Occipital lobe (tissue), 2 donors: ENCODE measurements around the gene GMDS. TPM values are rescaled to one million over a fixed set of nuclear protein-coding genes. Genes with fewer than 3 reads are reported as not detected.
A peak's percentile ranks its signal among the peaks of the same experiment; 100 is the strongest.

Source experiments
- DNase-seq: peaks from one replicate; lab custom pipeline; 2025; lab: John Stamatoyannopoulos, UW
- total RNA-seq: library from RNA; depleted of rRNA; stranded (reverse); fragments of >200 nt; gene quantifications from one replicate; pipeline ENCODE4 v1.2.3, GENCODE V29; 2014

Gene GMDS
- 6.1 TPM for total RNA-seq

DNA sequence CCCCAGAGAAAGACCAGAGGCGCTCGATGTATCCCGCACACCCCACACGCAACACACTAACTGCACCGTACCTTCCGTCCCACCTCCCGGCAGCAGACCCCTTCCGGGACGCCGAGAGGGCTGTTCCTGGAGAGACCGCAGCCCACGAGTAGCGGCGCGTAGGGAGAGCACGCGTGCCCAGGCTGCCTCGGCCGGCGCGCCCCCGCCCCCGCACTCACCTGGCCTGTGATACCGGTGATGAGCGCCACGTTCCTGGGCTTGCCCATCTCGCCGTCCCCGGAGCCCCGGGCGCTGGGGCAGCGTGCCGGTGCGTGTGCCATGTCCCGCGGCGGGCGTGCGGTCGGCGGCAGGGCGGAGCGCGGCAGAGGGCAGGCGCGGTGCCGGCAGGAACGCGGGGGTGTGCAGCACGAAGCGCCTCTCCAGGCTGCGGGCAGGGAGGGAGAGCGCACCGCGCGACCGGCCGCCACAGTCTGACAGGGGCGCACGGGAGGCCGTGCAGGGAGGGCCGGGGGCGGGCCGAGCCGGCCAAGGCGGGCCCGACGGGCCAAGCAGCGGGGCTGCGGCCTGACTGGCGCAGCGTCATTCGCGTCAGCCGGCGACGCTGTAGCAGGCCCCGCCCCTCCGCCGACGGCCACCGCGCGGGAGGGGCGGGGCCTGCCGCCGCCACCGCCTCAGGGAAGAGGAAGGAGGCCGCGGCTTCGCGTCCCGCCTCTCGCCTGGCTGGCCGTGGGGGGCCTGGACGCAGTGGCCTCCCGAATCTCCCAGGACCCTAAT is at the start of gene GMDS:
GMDS (minus strand) TSS at position 503 of the 774 bp plus-strand sequence.
- peak; percentile 84 for DNase-seq

DNA sequence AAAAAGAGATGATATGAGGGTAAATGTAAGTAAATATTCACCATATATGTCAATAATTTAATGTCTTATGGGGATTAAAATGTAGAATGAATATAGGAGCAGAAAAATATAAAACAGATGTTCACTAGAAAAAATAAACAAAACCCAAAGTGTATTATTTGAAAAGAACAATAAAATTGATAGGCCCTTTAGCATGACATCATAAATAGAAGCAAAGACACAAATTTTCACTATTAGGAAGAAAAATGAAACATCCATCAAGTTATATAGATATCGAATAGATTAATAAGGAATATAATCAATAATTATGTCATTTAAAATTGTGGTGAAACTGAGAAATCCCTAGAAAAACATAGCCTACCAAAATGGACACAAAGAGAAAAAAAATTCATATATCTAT is 40.1 kb upstream of the GMDS start:
- no peak for DNase-seq

DNA sequence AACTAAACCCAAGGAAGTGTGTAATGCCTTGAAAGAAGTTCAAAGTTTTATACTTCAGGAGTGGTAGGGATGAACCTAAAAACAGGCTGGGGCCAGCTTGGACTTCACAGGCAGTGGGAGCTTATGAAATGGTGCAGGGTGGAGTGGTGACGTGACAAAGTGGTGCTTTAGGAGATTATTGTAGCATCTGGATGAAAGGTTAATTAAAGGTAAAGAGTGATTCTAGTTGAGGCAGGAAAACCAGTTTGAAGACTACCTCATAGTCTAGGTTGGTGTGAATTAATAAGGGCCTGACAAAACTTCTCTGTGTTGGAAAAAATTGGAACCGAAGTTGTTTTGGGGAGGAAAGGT is 30.5 kb upstream of the GMDS start:
- no peak for DNase-seq

- DNase-seq: no peak
Observed at GRCh38 chr6:2274981-2275891, 29.8 kb upstream of the GMDS start.

- DNase-seq: no peak
Observed at GRCh38 chr6:2272696-2273095, 27.3 kb upstream of the GMDS start.

GRCh38 chr6:2270054-2270453 is 24.6 kb upstream of the GMDS start:
- DNase-seq: no peak

DNA sequence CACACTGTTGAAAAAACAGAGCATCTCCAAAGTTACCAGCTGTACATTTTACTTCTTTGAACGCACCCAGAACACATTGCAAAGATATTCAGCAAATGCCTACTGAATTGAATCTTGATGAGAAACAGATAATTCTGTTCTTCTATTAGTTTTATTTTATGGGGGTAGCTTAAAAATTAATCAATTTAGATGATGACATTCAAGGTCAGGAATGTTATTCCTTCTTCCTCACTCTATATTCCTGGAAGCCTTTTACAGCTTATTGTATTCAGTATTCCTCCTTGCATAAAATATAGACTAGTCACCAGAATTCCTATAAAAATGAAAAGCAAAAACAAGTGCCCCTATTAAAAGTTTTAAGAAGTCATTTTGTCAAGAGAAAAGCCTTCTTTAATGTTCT is 21.4 kb upstream of the GMDS start:
- DNase-seq: no peak

DNA sequence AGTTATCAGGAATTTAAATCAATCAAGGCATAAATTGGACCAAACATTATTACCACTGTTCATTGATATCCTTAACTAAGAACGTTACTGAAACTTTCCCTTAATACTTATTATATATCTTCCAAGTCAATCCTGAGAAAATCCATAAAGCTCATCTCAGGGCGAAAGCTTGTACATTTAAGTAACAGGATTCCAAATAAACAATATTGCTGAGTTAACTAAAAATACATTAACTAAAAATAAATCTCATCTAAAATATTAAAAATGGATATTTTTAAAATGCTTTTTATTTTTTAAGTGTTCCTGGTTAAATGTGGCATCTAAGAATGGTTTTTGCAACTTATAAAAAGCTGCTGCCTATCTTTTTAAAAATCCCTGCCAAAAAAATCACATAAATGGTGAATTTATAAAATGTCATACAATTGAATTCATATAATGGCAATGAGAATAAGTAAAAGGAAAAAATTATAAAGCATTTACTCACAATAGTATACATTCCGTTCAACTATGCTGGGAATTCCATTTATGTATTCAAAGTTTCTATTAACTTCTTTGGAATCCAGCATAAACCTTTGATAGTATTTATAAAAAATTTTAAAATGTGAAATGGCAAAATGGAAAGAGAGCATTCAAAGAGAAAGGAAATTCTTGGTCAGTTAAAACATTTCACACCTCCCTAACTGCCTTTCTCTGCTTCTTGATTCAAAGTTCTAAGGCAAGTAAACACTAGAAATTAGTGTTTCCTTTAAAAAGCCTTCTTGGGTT is 20.8 kb upstream of the GMDS start:
- DNase-seq: no peak

DNA sequence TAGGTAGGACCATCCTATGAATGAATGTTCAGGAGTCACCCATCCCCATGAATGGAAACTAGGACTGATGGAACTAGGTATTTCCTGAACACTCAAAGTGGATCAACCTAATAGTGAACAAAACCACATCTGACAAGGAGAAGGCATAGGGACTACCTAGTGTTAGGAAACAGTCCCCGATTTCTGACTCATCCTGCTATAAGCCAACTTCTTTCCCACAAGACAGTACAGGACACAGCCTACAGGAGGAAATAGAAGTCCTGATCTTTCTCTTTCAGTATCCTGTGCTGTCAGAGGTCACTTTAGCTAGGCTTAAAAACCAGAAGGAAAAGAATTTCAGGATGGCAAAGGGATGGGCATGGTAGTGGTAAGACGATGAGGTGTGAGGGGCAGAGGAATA is 19.5 kb upstream of the GMDS start:
- DNase-seq: no peak

- no peak for DNase-seq
Observed at GRCh38 chr6:2263896-2264295, 18.5 kb upstream of the GMDS start.

- DNase-seq: no peak
Observed at GRCh38 chr6:2259574-2259973, 14.2 kb upstream of the GMDS start.

GRCh38 chr6:2259002-2259494 is 13.6 kb upstream of the GMDS start:
- DNase-seq: no peak

- DNase-seq: no peak
Observed at GRCh38 chr6:2258112-2258511, 12.7 kb upstream of the GMDS start.

GRCh38 chr6:2257363-2257762 is 12.0 kb upstream of the GMDS start:
- no peak for DNase-seq

DNA sequence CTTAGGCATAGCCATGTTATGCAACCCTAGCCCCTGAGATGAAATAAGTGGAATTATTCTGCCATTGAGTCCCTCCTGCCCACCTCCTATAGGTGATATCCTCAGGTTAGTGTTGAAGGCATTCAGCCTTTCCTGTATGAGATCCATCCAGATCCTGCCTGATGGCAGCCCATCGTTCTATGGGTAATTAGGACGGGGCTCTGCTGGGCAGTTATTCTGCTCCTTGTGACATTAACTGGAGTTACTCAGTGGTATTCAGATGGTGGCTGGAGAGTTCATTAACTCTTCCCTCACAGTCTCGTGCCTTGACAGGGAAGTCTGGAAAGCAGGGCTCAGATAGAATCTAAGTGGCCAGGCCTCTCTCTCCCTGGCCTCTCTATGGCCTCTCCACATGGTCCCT is 9.3 kb upstream of the GMDS start:
- DNase-seq: no peak

GRCh38 chr6:2249126-2249525 is 3.7 kb upstream of the GMDS start:
- no peak for DNase-seq

- no peak for DNase-seq
Observed at GRCh38 chr6:2247664-2248063, 2.3 kb upstream of the GMDS start.

DNA sequence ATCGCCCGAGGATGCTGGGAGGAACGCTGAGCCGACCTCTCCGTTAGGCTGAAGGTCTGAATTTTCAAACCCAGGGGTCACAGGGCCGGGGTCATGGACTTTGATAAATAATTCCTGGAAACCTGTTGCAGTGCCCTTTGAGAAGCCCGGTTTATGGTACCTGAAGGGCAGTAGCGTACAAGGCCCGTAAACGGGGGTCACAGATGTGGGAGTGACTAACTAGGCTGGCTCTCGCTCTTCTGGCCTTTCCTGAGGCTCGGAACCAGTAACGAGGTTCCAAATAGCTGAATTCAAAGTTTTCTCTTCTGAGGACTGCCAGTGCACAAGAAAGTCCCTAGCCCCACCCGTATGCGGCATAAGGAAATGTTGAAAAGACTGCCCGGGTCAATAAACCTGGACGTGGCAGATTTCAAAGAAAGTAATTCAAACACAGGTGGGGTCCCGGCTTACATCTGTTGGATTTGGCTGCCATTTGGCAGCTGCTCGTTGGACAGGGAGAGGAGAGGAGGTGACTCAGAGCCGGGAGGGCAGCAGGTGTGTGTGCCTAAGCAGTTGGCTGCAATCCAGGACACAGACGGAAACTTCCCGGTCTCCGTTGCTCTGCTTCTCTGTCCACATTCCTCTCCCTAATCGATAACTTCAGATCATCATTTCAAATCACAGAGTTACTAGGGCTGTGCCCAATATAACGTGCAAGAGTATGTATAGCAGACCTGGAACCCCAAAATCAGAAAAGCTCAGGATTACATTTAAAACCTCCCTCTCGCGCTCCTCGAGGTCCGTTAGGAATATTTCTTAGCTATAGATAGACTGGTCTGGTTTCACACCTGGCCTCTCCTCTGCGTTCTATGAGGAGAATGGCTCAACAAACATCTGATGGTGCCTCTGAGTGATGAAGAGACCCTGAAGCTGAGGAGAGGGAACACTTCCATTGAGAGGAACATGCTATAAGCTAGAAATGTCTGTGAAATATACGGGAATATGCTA is 765 bp upstream of the GMDS start:
- no peak for DNase-seq

GRCh38 chr6:2244261-2245102 is 923 bp downstream of the GMDS start:
- DNase-seq: no peak

GRCh38 chr6:2242311-2242710 is 3.1 kb downstream of the GMDS start:
- no peak for DNase-seq
